ENCODE data around the gene TMEM41A.

Gene TMEM41A

DNA sequence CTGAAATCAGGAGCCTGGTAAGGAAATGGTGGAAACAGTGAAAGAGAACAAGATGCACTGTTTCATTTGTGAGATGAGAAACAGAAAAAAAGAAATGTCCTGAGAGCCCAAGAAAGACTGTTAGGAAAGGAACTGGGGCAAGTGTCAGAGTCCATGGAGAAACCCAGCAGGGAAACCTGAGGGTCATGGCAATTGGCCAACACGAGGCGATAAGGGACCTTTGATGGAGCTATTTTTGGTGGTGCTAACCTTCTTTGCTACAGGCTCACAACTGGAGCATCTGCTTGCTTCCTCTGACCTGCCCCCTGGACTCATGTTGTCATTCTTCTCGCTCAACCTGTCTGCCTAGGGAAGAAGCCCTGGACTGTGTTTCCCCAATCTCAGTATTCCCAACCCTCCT, 4.2 kb upstream of the TMEM41A start:
- TF ChIP-seq, protein P1, sequence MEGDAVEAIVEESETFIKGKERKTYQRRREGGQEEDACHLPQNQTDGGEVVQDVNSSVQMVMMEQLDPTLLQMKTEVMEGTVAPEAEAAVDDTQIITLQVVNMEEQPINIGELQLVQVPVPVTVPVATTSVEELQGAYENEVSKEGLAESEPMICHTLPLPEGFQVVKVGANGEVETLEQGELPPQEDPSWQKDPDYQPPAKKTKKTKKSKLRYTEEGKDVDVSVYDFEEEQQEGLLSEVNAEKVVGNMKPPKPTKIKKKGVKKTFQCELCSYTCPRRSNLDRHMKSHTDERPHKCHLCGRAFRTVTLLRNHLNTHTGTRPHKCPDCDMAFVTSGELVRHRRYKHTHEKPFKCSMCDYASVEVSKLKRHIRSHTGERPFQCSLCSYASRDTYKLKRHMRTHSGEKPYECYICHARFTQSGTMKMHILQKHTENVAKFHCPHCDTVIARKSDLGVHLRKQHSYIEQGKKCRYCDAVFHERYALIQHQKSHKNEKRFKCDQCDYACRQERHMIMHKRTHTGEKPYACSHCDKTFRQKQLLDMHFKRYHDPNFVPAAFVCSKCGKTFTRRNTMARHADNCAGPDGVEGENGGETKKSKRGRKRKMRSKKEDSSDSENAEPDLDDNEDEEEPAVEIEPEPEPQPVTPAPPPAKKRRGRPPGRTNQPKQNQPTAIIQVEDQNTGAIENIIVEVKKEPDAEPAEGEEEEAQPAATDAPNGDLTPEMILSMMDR (IDR thresholded peaks at IDR 0.05; ENCODE audit: low read depth, low read length, missing control alignments), result no peak
- no peak overlapping the region for H3K4me3 ChIP-seq (ENCODE audit: low read depth, low read length)
- in situ Hi-C loops (cut with HindIII; ENCODE audit: low sequenced_read_pairs), result no loop called here
- DNase-seq (ENCODE audit: low read depth), result no peak

GRCh38 chr3:185490241-185490640, 8.6 kb downstream of the TMEM41A start:
- DNase-seq (ENCODE audit: low read depth), result no peak
- no peak overlapping the region for H3K4me3 ChIP-seq (ENCODE audit: low read depth, low read length)
- TF ChIP-seq, protein P1 (IDR thresholded peaks at IDR 0.05; ENCODE audit: low read depth, low read length, missing control alignments), result no peak
- in situ Hi-C loops (cut with HindIII; ENCODE audit: low sequenced_read_pairs), result no loop called here

DNA sequence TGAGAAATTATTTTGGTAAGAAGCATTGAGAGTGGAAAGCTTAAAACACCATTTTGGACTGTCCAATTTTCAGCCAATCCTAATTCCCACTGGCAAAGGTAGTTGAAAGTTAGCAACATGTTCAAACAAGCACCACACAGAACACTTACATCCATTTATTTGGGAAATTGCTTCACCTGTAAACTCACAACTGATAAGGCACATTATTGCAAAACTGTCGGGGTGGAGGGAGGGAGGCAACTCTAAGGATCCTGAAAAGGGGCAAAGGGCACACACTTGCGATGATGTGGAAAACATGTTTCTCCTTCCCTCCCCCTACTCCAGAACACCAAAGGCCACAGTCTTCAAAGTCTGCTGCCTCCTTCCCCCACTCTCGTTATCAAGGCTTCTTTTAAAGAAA, 9.4 kb downstream of the TMEM41A start:
- no peak overlapping the region for H3K4me3 ChIP-seq (ENCODE audit: low read depth, low read length)
- in situ Hi-C loops (cut with HindIII; ENCODE audit: low sequenced_read_pairs), result no loop called here
- TF ChIP-seq, protein P1 (IDR thresholded peaks at IDR 0.05; ENCODE audit: low read depth, low read length, missing control alignments), result no peak
- no peak for DNase-seq (ENCODE audit: low read depth)

GRCh38 chr3:185488465-185488864, 10.4 kb downstream of the TMEM41A start:
- no peak overlapping the region for H3K4me3 ChIP-seq (ENCODE audit: low read depth, low read length)
- in situ Hi-C loops (cut with HindIII; ENCODE audit: low sequenced_read_pairs), result no loop called here
- TF ChIP-seq, protein P1 (IDR thresholded peaks at IDR 0.05; ENCODE audit: low read depth, low read length, missing control alignments), result no peak
- no peak for DNase-seq (ENCODE audit: low read depth)

DNA sequence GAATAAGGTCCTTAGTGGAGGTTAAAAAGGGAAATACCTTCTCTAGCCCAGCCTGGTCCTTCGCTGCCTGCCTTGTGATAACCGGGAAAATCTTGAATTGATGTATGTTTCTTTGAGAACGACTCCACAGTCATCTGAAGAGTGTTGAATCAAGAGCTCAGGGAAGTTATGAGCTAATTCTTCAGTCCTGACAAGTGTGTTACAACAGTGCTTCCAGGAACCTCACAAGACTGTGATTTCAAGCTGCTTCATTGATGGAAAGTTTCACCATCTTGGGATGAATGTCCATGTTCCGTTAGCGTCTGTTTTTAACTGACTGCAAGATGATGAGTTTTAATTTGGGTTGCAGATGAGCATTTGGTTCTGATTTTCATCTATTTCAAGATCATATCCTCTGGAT, 12.4 kb downstream of the TMEM41A start:
- in situ Hi-C loops (cut with HindIII; ENCODE audit: low sequenced_read_pairs), result no loop called here
- H3K4me3 ChIP-seq (ENCODE audit: low read depth, low read length), result no peak overlapping the region
- no peak for DNase-seq (ENCODE audit: low read depth)
- TF ChIP-seq, protein P1 (IDR thresholded peaks at IDR 0.05; ENCODE audit: low read depth, low read length, missing control alignments), result no peak

DNA sequence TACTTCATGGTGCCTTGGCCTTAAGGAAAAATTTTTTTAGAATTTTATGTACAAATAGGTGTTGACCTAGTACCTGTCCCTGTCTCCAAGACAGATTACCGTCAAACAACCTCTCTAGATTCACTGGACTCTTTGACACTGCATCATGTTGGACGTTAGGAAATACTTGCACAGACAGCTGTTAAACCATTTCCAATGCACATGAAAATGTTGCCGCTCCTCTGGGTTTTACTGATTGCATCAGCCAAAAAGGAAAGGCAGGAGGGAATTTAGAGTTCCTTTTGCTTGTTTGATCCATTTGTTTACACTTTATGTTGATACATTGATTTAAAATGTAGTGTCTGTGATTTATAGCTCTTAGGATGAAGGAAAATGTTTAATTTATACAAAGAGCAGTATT, 14.5 kb downstream of the TMEM41A start:
- TF ChIP-seq, protein P1 (IDR thresholded peaks at IDR 0.05; ENCODE audit: low read depth, low read length, missing control alignments), result no peak
- H3K4me3 ChIP-seq (ENCODE audit: low read depth, low read length), result no peak overlapping the region
- in situ Hi-C loops (cut with HindIII; ENCODE audit: low sequenced_read_pairs), result no loop called here
- DNase-seq (ENCODE audit: low read depth), result no peak

All from astrocyte of the cerebellum (primary cell).